ENCODE results near the gene MRPL11.

DNA sequence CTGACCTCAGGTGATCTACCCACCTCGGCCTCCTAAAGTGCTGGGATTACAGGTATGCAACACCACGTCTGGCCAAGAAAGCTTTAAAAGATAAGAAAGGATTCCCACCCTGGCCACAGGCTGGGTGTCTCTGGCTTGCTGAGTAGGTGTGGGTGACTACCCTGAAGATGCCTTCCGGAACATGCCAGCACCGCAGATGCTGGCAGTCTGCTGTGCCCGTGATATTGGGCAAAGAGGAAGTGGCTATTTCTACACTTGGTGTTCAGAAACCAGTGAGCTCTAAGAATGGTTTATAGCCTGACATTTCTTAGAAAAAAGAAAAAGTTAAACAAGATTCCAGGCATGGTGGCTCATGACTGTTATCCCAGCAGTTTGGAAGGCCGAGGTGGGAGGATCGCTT is 6.1 kb downstream of the MRPL11 start:
- TF ChIP-seq, protein P1, sequence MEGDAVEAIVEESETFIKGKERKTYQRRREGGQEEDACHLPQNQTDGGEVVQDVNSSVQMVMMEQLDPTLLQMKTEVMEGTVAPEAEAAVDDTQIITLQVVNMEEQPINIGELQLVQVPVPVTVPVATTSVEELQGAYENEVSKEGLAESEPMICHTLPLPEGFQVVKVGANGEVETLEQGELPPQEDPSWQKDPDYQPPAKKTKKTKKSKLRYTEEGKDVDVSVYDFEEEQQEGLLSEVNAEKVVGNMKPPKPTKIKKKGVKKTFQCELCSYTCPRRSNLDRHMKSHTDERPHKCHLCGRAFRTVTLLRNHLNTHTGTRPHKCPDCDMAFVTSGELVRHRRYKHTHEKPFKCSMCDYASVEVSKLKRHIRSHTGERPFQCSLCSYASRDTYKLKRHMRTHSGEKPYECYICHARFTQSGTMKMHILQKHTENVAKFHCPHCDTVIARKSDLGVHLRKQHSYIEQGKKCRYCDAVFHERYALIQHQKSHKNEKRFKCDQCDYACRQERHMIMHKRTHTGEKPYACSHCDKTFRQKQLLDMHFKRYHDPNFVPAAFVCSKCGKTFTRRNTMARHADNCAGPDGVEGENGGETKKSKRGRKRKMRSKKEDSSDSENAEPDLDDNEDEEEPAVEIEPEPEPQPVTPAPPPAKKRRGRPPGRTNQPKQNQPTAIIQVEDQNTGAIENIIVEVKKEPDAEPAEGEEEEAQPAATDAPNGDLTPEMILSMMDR (IDR thresholded peaks at IDR 0.05) = no peak
- TF ChIP-seq NFIC (IDR thresholded peaks at IDR 0.05; ENCODE audit: borderline replicate concordance) (no peak), FOXM1 (IDR thresholded peaks at IDR 0.05; ENCODE audit: low read depth) (no peak), RFX5 (IDR thresholded peaks at IDR 0.05; ENCODE audit: low read length) (no peak), SIN3A (IDR thresholded peaks at IDR 0.05; ENCODE audit: borderline replicate concordance, low read depth, low read length) (no peak), POLR2AphosphoS5 (IDR thresholded peaks at IDR 0.05; ENCODE audit: low read depth, low read length) (no peak), SMC3 (IDR thresholded peaks at IDR 0.05; ENCODE audit: low read depth, low read length) (no peak), RCOR1 (IDR thresholded peaks at IDR 0.05; ENCODE audit: low read length) (no peak), TAF1 (IDR thresholded peaks at IDR 0.05; ENCODE audit: borderline replicate concordance, low read depth, low read length) (no peak), CHD2 (IDR thresholded peaks at IDR 0.05; ENCODE audit: low read length, partially characterized antibody) (no peak), GABPA (IDR thresholded peaks at IDR 0.05; ENCODE audit: low read depth) (no peak)
- TF ChIP-seq, protein P2, sequence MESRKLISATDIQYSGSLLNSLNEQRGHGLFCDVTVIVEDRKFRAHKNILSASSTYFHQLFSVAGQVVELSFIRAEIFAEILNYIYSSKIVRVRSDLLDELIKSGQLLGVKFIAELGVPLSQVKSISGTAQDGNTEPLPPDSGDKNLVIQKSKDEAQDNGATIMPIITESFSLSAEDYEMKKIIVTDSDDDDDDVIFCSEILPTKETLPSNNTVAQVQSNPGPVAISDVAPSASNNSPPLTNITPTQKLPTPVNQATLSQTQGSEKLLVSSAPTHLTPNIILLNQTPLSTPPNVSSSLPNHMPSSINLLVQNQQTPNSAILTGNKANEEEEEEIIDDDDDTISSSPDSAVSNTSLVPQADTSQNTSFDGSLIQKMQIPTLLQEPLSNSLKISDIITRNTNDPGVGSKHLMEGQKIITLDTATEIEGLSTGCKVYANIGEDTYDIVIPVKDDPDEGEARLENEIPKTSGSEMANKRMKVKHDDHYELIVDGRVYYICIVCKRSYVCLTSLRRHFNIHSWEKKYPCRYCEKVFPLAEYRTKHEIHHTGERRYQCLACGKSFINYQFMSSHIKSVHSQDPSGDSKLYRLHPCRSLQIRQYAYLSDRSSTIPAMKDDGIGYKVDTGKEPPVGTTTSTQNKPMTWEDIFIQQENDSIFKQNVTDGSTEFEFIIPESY (IDR thresholded peaks at IDR 0.05; ENCODE audit: borderline replicate concordance, low read depth) = no peak
- TF ChIP-seq, protein P3, sequence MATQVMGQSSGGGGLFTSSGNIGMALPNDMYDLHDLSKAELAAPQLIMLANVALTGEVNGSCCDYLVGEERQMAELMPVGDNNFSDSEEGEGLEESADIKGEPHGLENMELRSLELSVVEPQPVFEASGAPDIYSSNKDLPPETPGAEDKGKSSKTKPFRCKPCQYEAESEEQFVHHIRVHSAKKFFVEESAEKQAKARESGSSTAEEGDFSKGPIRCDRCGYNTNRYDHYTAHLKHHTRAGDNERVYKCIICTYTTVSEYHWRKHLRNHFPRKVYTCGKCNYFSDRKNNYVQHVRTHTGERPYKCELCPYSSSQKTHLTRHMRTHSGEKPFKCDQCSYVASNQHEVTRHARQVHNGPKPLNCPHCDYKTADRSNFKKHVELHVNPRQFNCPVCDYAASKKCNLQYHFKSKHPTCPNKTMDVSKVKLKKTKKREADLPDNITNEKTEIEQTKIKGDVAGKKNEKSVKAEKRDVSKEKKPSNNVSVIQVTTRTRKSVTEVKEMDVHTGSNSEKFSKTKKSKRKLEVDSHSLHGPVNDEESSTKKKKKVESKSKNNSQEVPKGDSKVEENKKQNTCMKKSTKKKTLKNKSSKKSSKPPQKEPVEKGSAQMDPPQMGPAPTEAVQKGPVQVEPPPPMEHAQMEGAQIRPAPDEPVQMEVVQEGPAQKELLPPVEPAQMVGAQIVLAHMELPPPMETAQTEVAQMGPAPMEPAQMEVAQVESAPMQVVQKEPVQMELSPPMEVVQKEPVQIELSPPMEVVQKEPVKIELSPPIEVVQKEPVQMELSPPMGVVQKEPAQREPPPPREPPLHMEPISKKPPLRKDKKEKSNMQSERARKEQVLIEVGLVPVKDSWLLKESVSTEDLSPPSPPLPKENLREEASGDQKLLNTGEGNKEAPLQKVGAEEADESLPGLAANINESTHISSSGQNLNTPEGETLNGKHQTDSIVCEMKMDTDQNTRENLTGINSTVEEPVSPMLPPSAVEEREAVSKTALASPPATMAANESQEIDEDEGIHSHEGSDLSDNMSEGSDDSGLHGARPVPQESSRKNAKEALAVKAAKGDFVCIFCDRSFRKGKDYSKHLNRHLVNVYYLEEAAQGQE (IDR thresholded peaks at IDR 0.05; ENCODE audit: low read depth, low read length) = no peak
- TF ChIP-seq, protein P4, sequence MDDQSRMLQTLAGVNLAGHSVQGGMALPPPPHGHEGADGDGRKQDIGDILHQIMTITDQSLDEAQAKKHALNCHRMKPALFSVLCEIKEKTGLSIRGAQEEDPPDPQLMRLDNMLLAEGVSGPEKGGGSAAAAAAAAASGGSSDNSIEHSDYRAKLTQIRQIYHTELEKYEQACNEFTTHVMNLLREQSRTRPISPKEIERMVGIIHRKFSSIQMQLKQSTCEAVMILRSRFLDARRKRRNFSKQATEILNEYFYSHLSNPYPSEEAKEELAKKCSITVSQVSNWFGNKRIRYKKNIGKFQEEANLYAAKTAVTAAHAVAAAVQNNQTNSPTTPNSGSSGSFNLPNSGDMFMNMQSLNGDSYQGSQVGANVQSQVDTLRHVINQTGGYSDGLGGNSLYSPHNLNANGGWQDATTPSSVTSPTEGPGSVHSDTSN (IDR thresholded peaks at IDR 0.05) = no peak

All from SK-N-SH (cell line).